ENCODE measurements around the gene CHAF1A. TPM values are rescaled to one million over a fixed set of nuclear protein-coding genes. Genes with fewer than 3 reads are reported as not detected.

CHAF1A gene
- total RNA-seq, 2 donors from 2014 or later, result 67.9 to 96.7 TPM

GRCh38 chr19:4428326-4428975 is 26.0 kb downstream of the CHAF1A start:
- no peak for ATAC-seq (replicated peaks)
- no peak overlapping the region for H3K27ac Mint-ChIP-seq
- peaks cover 87% of the 10 kb centered on the region for H3K36me3 Mint-ChIP-seq (ENCODE audit: low read depth)
- no peaks in the 10 kb centered on the region for H3K4me1 Mint-ChIP-seq
- H3K4me3 Mint-ChIP-seq, result no peak overlapping the region
- no peaks in the 10 kb centered on the region for H3K27me3 Mint-ChIP-seq
- H3K9me3 Mint-ChIP-seq, result no peaks in the 10 kb centered on the region

DNA sequence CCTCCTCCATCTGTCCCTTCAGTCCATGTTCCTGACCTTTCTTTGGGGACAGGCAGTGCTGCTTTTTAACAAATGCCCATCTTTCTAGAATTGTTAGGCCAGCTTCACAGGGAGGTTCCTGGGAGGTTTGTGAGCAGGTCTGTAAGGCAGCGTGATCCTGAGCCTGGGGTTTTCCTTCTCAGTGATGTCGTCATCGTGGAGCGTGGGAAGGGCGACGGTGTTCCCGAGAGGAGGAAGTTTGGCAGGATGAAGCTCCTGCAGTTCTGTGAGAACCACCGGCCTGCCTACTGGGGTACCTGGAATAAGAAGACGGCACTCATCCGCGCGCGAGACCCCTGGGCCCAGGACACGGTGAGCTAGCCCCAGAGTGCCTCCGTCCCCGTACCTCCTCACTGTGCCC is 26.8 kb downstream of the CHAF1A start:
- Mint-ChIP-seq H3K27ac (no peak overlapping the region), H3K9me3 (no peaks in the 10 kb centered on the region), H3K27me3 (no peaks in the 10 kb centered on the region), H3K4me3 (no peak overlapping the region), H3K36me3 (ENCODE audit: low read depth) (peaks cover 87% of the 10 kb centered on the region), H3K4me1 (no peaks in the 10 kb centered on the region)
- no peak for ATAC-seq (replicated peaks)

GRCh38 chr19:4429771-4430171 is 27.3 kb downstream of the CHAF1A start:
- H3K9me3 Mint-ChIP-seq, result no peaks in the 10 kb centered on the region
- H3K27ac Mint-ChIP-seq, result no peak overlapping the region
- no peaks in the 10 kb centered on the region for H3K4me1 Mint-ChIP-seq
- ATAC-seq (replicated peaks), result no peak
- no peaks in the 10 kb centered on the region for H3K27me3 Mint-ChIP-seq
- peaks cover 87% of the 10 kb centered on the region for H3K36me3 Mint-ChIP-seq (ENCODE audit: low read depth)
- H3K4me3 Mint-ChIP-seq, result no peak overlapping the region

DNA sequence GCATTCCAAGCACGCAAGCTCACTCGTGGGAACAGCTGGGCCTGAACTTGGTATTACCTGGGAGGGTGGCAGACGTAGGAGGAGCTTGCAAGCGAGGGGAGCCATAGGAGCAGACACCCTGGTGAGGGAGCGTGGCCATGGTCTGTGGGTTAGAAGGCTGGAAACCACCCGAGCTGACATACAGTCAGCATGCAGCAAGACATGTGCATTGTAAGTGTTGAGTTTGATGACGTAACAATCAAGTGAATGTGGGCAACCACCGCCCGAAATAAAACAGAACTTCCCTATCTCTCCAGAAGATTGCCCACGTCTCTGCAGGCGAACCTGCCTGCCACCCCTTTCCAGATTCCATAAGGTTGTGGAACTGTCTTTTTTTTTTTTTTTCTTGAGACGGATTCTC is 28.3 kb downstream of the CHAF1A start:
- H3K4me3 Mint-ChIP-seq, result no peak overlapping the region
- no peak overlapping the region for H3K27ac Mint-ChIP-seq
- no peaks in the 10 kb centered on the region for H3K27me3 Mint-ChIP-seq
- no peaks in the 10 kb centered on the region for H3K4me1 Mint-ChIP-seq
- H3K36me3 Mint-ChIP-seq (ENCODE audit: low read depth), result peaks cover 87% of the 10 kb centered on the region
- no peak for ATAC-seq (replicated peaks)
- H3K9me3 Mint-ChIP-seq, result no peaks in the 10 kb centered on the region

DNA sequence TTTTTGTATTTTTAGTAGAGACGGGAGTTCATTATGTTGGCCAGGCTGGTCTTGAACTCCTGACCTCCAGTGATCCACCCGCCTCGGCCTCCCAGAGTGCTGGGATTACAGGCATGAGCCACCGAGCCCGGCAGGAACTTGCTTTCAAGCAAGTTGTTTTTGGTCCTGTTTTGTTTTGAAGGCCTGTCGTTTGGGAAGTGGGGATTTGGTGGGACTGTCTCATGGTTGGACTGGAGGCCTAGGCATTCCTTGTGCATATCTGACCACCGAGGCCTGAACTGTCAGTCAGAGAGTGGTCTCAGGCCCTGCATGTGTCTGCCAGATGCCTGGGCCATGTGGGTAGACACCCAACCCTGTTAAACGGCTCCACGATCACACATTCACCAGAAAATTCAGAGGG is 28.9 kb downstream of the CHAF1A start:
- H3K4me1 Mint-ChIP-seq, result no peaks in the 10 kb centered on the region
- no peak overlapping the region for H3K27ac Mint-ChIP-seq
- H3K4me3 Mint-ChIP-seq, result no peak overlapping the region
- H3K9me3 Mint-ChIP-seq, result no peaks in the 10 kb centered on the region
- peaks cover 82% of the 10 kb centered on the region for H3K36me3 Mint-ChIP-seq (ENCODE audit: low read depth)
- no peaks in the 10 kb centered on the region for H3K27me3 Mint-ChIP-seq
- ATAC-seq (replicated peaks), result no peak

- Mint-ChIP-seq H3K27ac (no peak overlapping the region), H3K4me3 (no peak overlapping the region), H3K36me3 (ENCODE audit: low read depth) (peaks cover 77% of the 10 kb centered on the region), H3K4me1 (no peaks in the 10 kb centered on the region), H3K9me3 (no peaks in the 10 kb centered on the region), H3K27me3 (no peaks in the 10 kb centered on the region)
- no peak for ATAC-seq (replicated peaks)
These were observed 29.6 kb downstream of the CHAF1A start for GRCh38 chr19:4431808-4432674.

GRCh38 chr19:4432918-4433506 is 30.6 kb downstream of the CHAF1A start:
- H3K27ac Mint-ChIP-seq, result no peak overlapping the region
- H3K4me3 Mint-ChIP-seq, result no peak overlapping the region
- H3K36me3 Mint-ChIP-seq (ENCODE audit: low read depth), result peaks cover 81% of the 10 kb centered on the region
- no peaks in the 10 kb centered on the region for H3K9me3 Mint-ChIP-seq
- no peaks in the 10 kb centered on the region for H3K4me1 Mint-ChIP-seq
- no peak for ATAC-seq (replicated peaks)
- no peaks in the 10 kb centered on the region for H3K27me3 Mint-ChIP-seq

- H3K4me1 Mint-ChIP-seq, result no peaks in the 10 kb centered on the region
- no peak overlapping the region for H3K27ac Mint-ChIP-seq
- no peaks in the 10 kb centered on the region for H3K27me3 Mint-ChIP-seq
These were observed 32.0 kb downstream of the CHAF1A start for GRCh38 chr19:4434391-4434790.

GRCh38 chr19:4436231-4436630 is 33.8 kb downstream of the CHAF1A start:
- H3K4me1 Mint-ChIP-seq, result no peaks in the 10 kb centered on the region
- H3K36me3 Mint-ChIP-seq (ENCODE audit: low read depth), result peaks cover 78% of the 10 kb centered on the region

More at GRCh38 chr19:4434391-4434790, 32.0 kb downstream of the CHAF1A start:
- H3K36me3 Mint-ChIP-seq (ENCODE audit: low read depth), result peaks cover 82% of the 10 kb centered on the region
- no peak overlapping the region for H3K4me3 Mint-ChIP-seq
- H3K9me3 Mint-ChIP-seq, result no peaks in the 10 kb centered on the region
- no peak for ATAC-seq (replicated peaks)

DNA sequence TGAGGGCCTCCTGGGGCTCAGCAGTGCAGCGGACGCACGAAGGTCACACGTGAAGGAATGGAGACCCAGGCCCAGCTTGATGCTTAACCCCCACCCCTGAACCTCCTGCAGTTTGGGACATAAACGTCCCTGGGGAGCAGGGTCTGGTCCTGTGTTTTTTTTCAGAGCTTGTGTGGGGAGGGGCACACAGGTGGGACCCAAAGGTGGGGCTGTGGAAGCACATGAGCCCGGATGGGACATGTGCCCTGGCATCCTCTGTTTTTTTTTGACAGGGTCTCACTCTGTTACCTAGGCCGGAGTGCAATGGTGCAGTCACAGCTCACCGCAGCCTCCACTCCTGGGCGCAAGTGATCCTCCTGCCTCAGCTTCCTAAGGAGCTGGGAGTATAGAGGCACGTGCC is 34.7 kb downstream of the CHAF1A start:
- ATAC-seq (replicated peaks), result no peak
- Mint-ChIP-seq H3K36me3 (ENCODE audit: low read depth) (peaks cover 72% of the 10 kb centered on the region), H3K4me3 (no peak overlapping the region)

More at GRCh38 chr19:4436231-4436630, 33.8 kb downstream of the CHAF1A start:
- Mint-ChIP-seq H3K27ac (no peak overlapping the region), H3K9me3 (no peaks in the 10 kb centered on the region), H3K4me3 (no peak overlapping the region), H3K27me3 (no peaks in the 10 kb centered on the region)
- no peak for ATAC-seq (replicated peaks)

GRCh38 chr19:4439243-4439642 is 36.8 kb downstream of the CHAF1A start:
- H3K27me3 Mint-ChIP-seq, result no peaks in the 10 kb centered on the region
- H3K27ac Mint-ChIP-seq, result no peak overlapping the region
- peaks cover 56% of the 10 kb centered on the region for H3K36me3 Mint-ChIP-seq (ENCODE audit: low read depth)
- no peak overlapping the region for H3K4me3 Mint-ChIP-seq
- no peaks in the 10 kb centered on the region for H3K9me3 Mint-ChIP-seq
- no peak for ATAC-seq (replicated peaks)
- H3K4me1 Mint-ChIP-seq, result no peaks in the 10 kb centered on the region

More for the DNA sequence above, 34.7 kb downstream of the CHAF1A start:
- no peak overlapping the region for H3K27ac Mint-ChIP-seq
- H3K9me3 Mint-ChIP-seq, result no peaks in the 10 kb centered on the region
- H3K4me1 Mint-ChIP-seq, result no peaks in the 10 kb centered on the region
- no peaks in the 10 kb centered on the region for H3K27me3 Mint-ChIP-seq

DNA sequence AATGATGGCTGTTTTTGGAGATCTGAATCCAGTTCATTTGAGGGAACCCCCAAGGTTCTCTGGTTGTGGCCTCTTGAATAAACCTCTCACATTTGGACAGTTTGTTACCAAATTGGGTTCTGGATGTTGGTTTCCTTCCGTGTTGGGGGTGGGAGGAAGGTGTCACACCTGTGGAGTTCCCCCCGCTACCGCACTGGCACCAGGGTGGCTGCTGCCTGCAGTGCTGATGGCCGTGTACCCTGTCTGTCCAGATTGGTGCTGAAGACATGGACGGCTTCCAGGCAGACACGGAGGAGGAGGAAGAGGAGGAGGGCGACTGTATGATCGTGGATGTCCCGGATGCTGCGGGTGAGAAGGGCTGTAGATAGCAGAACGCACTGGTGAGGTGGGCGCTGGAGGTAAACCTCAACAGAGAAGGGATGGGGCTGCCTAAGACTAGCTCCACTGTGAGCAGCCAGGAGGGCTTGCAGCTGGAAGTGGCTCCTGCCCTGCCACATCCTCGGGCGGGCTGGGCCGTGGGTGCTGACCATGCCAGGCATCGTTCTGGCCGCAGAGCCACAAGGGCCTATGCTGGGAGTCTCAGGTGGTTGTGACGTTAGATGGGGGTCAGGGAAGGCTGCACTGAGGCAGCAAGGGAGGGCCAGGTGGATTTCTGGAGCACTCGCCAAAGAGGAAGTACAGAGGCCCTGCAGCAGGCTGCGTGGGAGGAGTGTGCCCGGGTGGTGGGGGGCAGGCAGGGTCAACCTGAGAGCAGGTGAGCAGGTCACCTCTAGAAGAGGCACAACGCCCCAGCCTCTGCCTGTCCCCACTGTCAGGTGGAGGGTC is 39.8 kb downstream of the CHAF1A start:
- no peak overlapping the region for H3K4me3 Mint-ChIP-seq
- no peaks in the 10 kb centered on the region for H3K27me3 Mint-ChIP-seq
- H3K27ac Mint-ChIP-seq, result peak overlapping the region; percentile 80
- H3K4me1 Mint-ChIP-seq, result no peaks in the 10 kb centered on the region
- peaks cover 45% of the 10 kb centered on the region for H3K36me3 Mint-ChIP-seq (ENCODE audit: low read depth)
- no peak for ATAC-seq (replicated peaks)
- H3K9me3 Mint-ChIP-seq, result no peaks in the 10 kb centered on the region

- no peaks in the 10 kb centered on the region for H3K4me1 Mint-ChIP-seq
- no peaks in the 10 kb centered on the region for H3K27me3 Mint-ChIP-seq
- H3K36me3 Mint-ChIP-seq (ENCODE audit: low read depth), result peaks cover 43% of the 10 kb centered on the region
- H3K4me3 Mint-ChIP-seq, result no peak overlapping the region
- no peak for ATAC-seq (replicated peaks)
- no peaks in the 10 kb centered on the region for H3K9me3 Mint-ChIP-seq
- no peak overlapping the region for H3K27ac Mint-ChIP-seq
These were observed 40.3 kb downstream of the CHAF1A start for GRCh38 chr19:4442819-4443146.

DNA sequence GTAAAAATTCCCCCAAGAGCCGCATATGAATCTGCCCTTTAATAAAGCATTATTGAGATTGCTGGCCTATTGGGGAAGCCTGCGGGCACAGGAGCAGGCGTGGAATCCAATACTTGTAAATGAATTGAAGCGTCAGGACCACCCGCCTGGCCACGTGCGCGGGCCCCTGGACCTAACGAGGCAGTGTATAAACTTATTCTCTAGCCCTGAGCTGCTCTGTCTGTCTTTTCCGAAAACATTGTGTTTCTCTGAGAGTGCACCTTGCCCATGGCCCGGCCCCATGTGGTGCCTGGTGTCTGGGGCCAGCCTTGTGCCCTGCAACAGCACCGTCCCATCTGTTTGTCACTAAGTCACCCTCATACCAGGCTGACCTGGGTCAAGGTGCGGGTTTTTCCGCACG is 40.7 kb downstream of the CHAF1A start:
- Mint-ChIP-seq H3K4me1 (no peaks in the 10 kb centered on the region), H3K4me3 (no peak overlapping the region), H3K27ac (no peak overlapping the region), H3K27me3 (no peaks in the 10 kb centered on the region), H3K9me3 (no peaks in the 10 kb centered on the region), H3K36me3 (ENCODE audit: low read depth) (peaks cover 40% of the 10 kb centered on the region)
- ATAC-seq (replicated peaks), result no peak
